Measurements from ENCODE around the gene GRIK1. TPM values are rescaled to one million over a fixed set of nuclear protein-coding genes. Genes with fewer than 3 reads are reported as not detected.

Gene GRIK1
- total RNA-seq, 2 donors from 2014 or later: not detected

GRCh38 chr21:29947119-29947518 lies 7.3 kb upstream of the GRIK1 start:
- DNase-seq: no peak

GRCh38 chr21:29943885-29944284 lies 4.1 kb upstream of the GRIK1 start:
- no peak overlapping the region for H3K4me3 Mint-ChIP-seq
- H3K27ac Mint-ChIP-seq: no peak overlapping the region
- peak; percentile 51 for DNase-seq
- TF ChIP-seq CTCF (conservative IDR thresholded peaks at IDR 0.05): peak; percentile 71
- peaks cover 35% of the 10 kb centered on the region for H3K27me3 ChIP-seq (ENCODE audit: control insufficient read depth, insufficient read depth, low read length, poor library complexity, severe bottlenecking)
- H3K4me1 Mint-ChIP-seq: peaks cover 6% of the 10 kb centered on the region
- no peak overlapping the region for H3K27ac ChIP-seq (ENCODE audit: low read depth, low read length)
- H3K9me3 ChIP-seq (ENCODE audit: control insufficient read depth, low read length): no peaks in the 10 kb centered on the region
- H3K9me3 Mint-ChIP-seq: no peaks in the 10 kb centered on the region
- H3K4me1 ChIP-seq (ENCODE audit: control insufficient read depth, insufficient read depth, low read length): no peaks in the 10 kb centered on the region
- no peaks in the 10 kb centered on the region for H3K36me3 Mint-ChIP-seq (ENCODE audit: low read depth)
- no peaks in the 10 kb centered on the region for H3K36me3 ChIP-seq (ENCODE audit: control insufficient read depth, insufficient read depth, low read length)
- 67 to 72% methylated on average over 3 to 4 of the region's 4 CpGs for WGBS, 2 experiments (ENCODE audit: insufficient coverage in 1 of 2, insufficient read length in 1 of 2)
- no peak overlapping the region for H3K4me3 ChIP-seq (ENCODE audit: low read length)
- H3K27me3 Mint-ChIP-seq (ENCODE audit: insufficient read depth): peaks cover 42% of the 10 kb centered on the region
- H3K9ac ChIP-seq (ENCODE audit: extremely low read depth, low read length, poor library complexity, severe bottlenecking): no peak overlapping the region

More at GRCh38 chr21:29947119-29947518, 7.3 kb upstream of the GRIK1 start:
- Mint-ChIP-seq H3K4me3 (no peak overlapping the region), H3K9me3 (no peaks in the 10 kb centered on the region), H3K36me3 (ENCODE audit: low read depth) (no peaks in the 10 kb centered on the region), H3K27me3 (ENCODE audit: insufficient read depth) (peaks cover 10% of the 10 kb centered on the region), H3K4me1 (no peaks in the 10 kb centered on the region), H3K27ac (no peak overlapping the region)
- Histone ChIP-seq H3K27ac (ENCODE audit: low read depth, low read length) (no peak overlapping the region), H3K27me3 (ENCODE audit: control insufficient read depth, insufficient read depth, low read length, poor library complexity, severe bottlenecking) (peaks cover 3% of the 10 kb centered on the region), H3K4me1 (ENCODE audit: control insufficient read depth, insufficient read depth, low read length) (no peaks in the 10 kb centered on the region), H3K9ac (ENCODE audit: extremely low read depth, low read length, poor library complexity, severe bottlenecking) (no peak overlapping the region), H3K4me3 (ENCODE audit: low read length) (no peak overlapping the region), H3K9me3 (ENCODE audit: control insufficient read depth, low read length) (no peaks in the 10 kb centered on the region), H3K36me3 (ENCODE audit: control insufficient read depth, insufficient read depth, low read length) (no peaks in the 10 kb centered on the region)
- no peak for TF ChIP-seq CTCF (conservative IDR thresholded peaks at IDR 0.05)
- WGBS, 2 experiments (ENCODE audit: insufficient coverage in 1 of 2, insufficient read length in 1 of 2): 77 to 78% methylated on average over 8 to 9 of the region's 9 CpGs

GRCh38 chr21:29942034-29942433 lies 2.2 kb upstream of the GRIK1 start:
- H3K9me3 ChIP-seq (ENCODE audit: control insufficient read depth, low read length): no peaks in the 10 kb centered on the region
- H3K36me3 Mint-ChIP-seq (ENCODE audit: low read depth): no peaks in the 10 kb centered on the region
- no peak overlapping the region for H3K4me3 ChIP-seq (ENCODE audit: low read length)
- no peak overlapping the region for H3K27ac ChIP-seq (ENCODE audit: low read depth, low read length)
- H3K4me1 Mint-ChIP-seq: peaks cover 6% of the 10 kb centered on the region
- H3K9me3 Mint-ChIP-seq: no peaks in the 10 kb centered on the region
- H3K27me3 Mint-ChIP-seq (ENCODE audit: insufficient read depth): peaks cover 60% of the 10 kb centered on the region
- no peak for DNase-seq
- no peaks in the 10 kb centered on the region for H3K36me3 ChIP-seq (ENCODE audit: control insufficient read depth, insufficient read depth, low read length)
- WGBS, 2 experiments (ENCODE audit: insufficient coverage in 1 of 2, insufficient read length in 1 of 2): 82% methylated on average over 1 of the region's 1 CpG; no CpG with 5 or more reads in 1 of the 2 experiments
- H3K27me3 ChIP-seq (ENCODE audit: control insufficient read depth, insufficient read depth, low read length, poor library complexity, severe bottlenecking): peaks cover 54% of the 10 kb centered on the region
- TF ChIP-seq CTCF (conservative IDR thresholded peaks at IDR 0.05): no peak
- H3K9ac ChIP-seq (ENCODE audit: extremely low read depth, low read length, poor library complexity, severe bottlenecking): no peak overlapping the region
- no peak overlapping the region for H3K4me3 Mint-ChIP-seq
- H3K27ac Mint-ChIP-seq: no peak overlapping the region
- no peaks in the 10 kb centered on the region for H3K4me1 ChIP-seq (ENCODE audit: control insufficient read depth, insufficient read depth, low read length)
